Dendritic cell treated with granulocyte-macrophage colony-stimulating factor and Interleukin-4, amounts not matched to agents 40 ng/mL and 50 ng/mL, for 4 days (primary cell): Measurements from ENCODE around the gene SPINK6.

Experiments
- H3K27ac Mint-ChIP-seq: one replicate; pipeline ENCODE4 v1.8.0; 2022; ENCODE audit warnings: mild to moderate bottlenecking, mixed read lengths
- H3K27me3 Mint-ChIP-seq: one replicate; pipeline ENCODE4 v1.8.0; 2022; ENCODE audit warnings: mild to moderate bottlenecking, mixed read lengths
- H3K36me3 Mint-ChIP-seq: one replicate; pipeline ENCODE4 v1.8.0; 2022; ENCODE audit warnings: low read depth, mixed read lengths
- H3K4me1 Mint-ChIP-seq: one replicate; pipeline ENCODE4 v1.8.0; 2022; ENCODE audit warnings: low read depth, mixed read lengths
- H3K4me3 Mint-ChIP-seq: one replicate; pipeline ENCODE4 v1.8.0; 2022; ENCODE audit warnings: mild to moderate bottlenecking, moderate library complexity, mixed read lengths
- H3K9me3 Mint-ChIP-seq: one replicate; pipeline ENCODE4 v1.8.0; 2022; ENCODE audit warnings: mixed read lengths
- intact Hi-C: fragments of 100-400 bp; cut with micrococcal nuclease; formaldehyde crosslinking; loops from one replicate; pipeline ENCODE4 v1.15.0; 2022

The SPINK6 gene, protein sequence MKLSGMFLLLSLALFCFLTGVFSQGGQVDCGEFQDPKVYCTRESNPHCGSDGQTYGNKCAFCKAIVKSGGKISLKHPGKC

DNA sequence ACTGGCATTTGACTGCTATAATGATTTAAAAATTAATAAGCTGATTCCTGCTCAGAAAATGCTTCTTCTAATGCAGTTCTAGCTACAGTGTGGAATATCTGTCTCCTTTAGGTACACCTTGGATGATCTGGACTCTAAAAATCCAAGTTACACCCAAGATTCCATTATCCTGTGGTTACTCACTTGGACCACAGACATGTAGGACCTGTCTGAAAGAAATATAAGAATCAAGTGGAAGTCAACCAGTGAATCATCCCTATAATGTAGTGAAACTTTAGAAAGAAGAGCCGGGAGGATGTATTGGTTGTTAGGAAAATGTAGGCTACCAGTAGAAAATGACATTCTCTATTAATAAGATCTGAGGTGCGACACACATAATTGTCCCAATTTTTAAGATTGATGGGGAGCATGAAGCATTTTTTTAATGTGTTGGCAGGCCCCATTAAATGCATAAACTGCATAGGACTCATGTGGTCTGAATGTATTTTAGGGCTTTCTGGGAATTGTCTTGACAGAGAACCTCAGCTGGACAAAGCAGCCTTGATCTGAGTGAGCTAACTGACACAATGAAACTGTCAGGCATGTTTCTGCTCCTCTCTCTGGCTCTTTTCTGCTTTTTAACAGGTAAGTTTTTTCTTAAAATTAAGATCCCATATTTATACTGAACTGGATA lies at the start of gene SPINK6:
SPINK6 (plus strand) TSS at position 512 of the 673 bp plus-strand sequence; CDS start at position 567, 55 bp downstream.
- no peaks in the 10 kb centered on the region for H3K27me3 Mint-ChIP-seq
- H3K36me3 Mint-ChIP-seq = no peaks in the 10 kb centered on the region
- no peak within 1 kb of the TSS for H3K27ac Mint-ChIP-seq
- H3K4me3 Mint-ChIP-seq = no peak within 1 kb of the TSS
- peaks cover 18% of the 10 kb centered on the region for H3K4me1 Mint-ChIP-seq
- no peaks in the 10 kb centered on the region for H3K9me3 Mint-ChIP-seq
- intact Hi-C loops = no loop called here

GRCh38 chr5:148156609-148157008 lies 46.2 kb upstream of the SPINK6 start:
- Mint-ChIP-seq H3K9me3 (no peaks in the 10 kb centered on the region), H3K27ac (no peak overlapping the region), H3K4me3 (no peak overlapping the region), H3K27me3 (peaks cover 4% of the 10 kb centered on the region), H3K36me3 (no peaks in the 10 kb centered on the region), H3K4me1 (no peaks in the 10 kb centered on the region)
- intact Hi-C loops = no loop called here

DNA sequence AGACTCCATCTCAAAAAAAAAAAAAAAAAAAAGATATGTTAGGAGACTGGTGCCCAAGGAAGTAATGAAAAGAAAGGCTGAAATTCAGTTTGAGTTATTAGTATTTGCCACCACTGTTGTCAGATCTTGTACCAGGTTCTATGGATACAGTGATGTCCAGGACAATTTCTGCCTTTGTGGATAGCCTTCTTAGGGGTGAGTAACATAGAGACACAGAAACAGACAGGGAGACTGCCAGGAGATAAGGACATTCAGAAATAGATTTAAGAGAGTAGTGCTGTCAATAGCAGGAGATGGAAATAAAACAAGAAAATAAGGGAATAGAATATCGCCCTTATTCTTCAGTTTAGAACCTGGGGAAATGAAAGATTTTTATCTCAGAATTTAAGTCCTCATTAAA lies 40.8 kb upstream of the SPINK6 start:
- H3K4me3 Mint-ChIP-seq = no peak overlapping the region
- no peaks in the 10 kb centered on the region for H3K36me3 Mint-ChIP-seq
- H3K9me3 Mint-ChIP-seq = no peaks in the 10 kb centered on the region

GRCh38 chr5:148163345-148163744 lies 39.5 kb upstream of the SPINK6 start:
- no peaks in the 10 kb centered on the region for H3K4me1 Mint-ChIP-seq
- intact Hi-C loops = no loop called here
- H3K9me3 Mint-ChIP-seq = no peaks in the 10 kb centered on the region
- no peak overlapping the region for H3K4me3 Mint-ChIP-seq
- H3K27me3 Mint-ChIP-seq = no peaks in the 10 kb centered on the region
- H3K36me3 Mint-ChIP-seq = no peaks in the 10 kb centered on the region
- H3K27ac Mint-ChIP-seq = no peak overlapping the region

More for the DNA sequence above, 40.8 kb upstream of the SPINK6 start:
- peaks cover 1% of the 10 kb centered on the region for H3K27me3 Mint-ChIP-seq
- no peaks in the 10 kb centered on the region for H3K4me1 Mint-ChIP-seq
- intact Hi-C loops = no loop called here
- no peak overlapping the region for H3K27ac Mint-ChIP-seq

GRCh38 chr5:148166550-148167283 lies 36.1 kb upstream of the SPINK6 start:
- Mint-ChIP-seq H3K4me1 (no peaks in the 10 kb centered on the region), H3K4me3 (no peak overlapping the region), H3K27ac (no peak overlapping the region), H3K36me3 (no peaks in the 10 kb centered on the region), H3K9me3 (no peaks in the 10 kb centered on the region), H3K27me3 (no peaks in the 10 kb centered on the region)
- intact Hi-C loops = no loop called here

DNA sequence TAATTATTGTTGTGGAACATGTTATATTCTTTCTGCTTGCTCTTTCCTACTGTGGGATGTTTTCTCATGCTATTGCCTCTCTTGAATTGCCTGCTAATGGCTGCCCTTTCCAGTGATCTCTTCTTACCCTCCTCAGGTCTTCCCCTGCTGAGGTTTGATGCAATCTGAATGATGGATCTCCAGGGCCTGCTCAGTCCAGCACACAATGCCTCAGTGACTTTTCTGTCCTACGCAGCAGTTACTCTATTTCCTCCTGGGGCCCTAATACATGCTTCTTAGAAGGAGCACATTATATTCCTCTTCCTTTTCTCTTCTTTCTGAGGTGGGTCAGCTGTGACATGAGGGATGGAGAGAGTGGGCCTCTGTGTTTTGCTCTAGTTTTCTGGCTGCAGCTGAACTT lies 34.6 kb upstream of the SPINK6 start, which contains the start of gene SPINK14:
SPINK14 (plus strand) TSS at position 301 of the 400 bp plus-strand sequence. CDS start 1,187 bp downstream, outside the sequence.
- no peak within 1 kb of the TSS for H3K4me3 Mint-ChIP-seq
- no peaks in the 10 kb centered on the region for H3K36me3 Mint-ChIP-seq
- intact Hi-C loops = no loop called here
- no peaks in the 10 kb centered on the region for H3K4me1 Mint-ChIP-seq
- H3K27ac Mint-ChIP-seq = no peak within 1 kb of the TSS
- H3K9me3 Mint-ChIP-seq = no peaks in the 10 kb centered on the region
- peaks cover 2% of the 10 kb centered on the region for H3K27me3 Mint-ChIP-seq

DNA sequence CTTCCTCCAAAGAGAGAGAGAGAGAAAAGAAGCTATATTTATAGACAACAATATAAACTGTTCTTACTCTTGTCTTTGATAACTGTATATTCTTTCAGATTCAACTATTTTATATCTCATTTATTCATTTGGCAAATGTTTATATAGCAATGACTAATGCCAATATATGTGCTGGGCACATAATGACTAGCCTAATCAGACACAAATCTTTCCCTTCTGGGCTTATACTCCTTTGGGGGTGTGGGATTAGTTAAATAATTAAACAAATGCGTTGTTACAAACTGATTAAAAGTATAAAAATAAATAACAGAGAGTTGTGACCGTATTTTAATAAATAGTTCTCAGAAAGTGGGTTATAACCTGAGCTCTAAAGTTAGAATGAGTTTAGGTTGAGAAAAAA lies 30.5 kb upstream of the SPINK6 start:
- H3K4me3 Mint-ChIP-seq = no peak overlapping the region
- peaks cover 8% of the 10 kb centered on the region for H3K4me1 Mint-ChIP-seq
- H3K27ac Mint-ChIP-seq = no peak overlapping the region
- H3K36me3 Mint-ChIP-seq = no peaks in the 10 kb centered on the region
- no peaks in the 10 kb centered on the region for H3K9me3 Mint-ChIP-seq
- H3K27me3 Mint-ChIP-seq = peaks cover 7% of the 10 kb centered on the region
- intact Hi-C loops = no loop called here

DNA sequence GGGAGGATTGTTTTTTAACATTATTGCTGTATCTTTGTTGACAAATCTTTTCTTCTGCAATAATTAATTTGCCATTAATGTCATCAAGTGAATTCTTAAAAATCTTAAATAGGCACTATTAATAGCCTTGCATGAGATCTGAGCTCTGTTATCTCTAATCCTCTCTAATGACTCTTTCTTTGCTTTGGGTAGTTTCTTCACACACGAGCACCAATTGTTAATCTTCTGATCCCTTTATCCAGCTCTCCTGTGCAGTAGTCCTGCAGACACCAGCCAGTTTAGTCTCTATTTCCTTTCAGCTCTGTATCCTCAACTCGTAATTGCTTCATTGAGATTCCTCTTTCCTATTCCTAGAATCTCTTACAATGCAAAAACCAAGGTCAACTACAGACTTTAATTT lies 26.4 kb upstream of the SPINK6 start:
- Mint-ChIP-seq H3K4me3 (no peak overlapping the region), H3K36me3 (no peaks in the 10 kb centered on the region), H3K27ac (no peak overlapping the region), H3K9me3 (no peaks in the 10 kb centered on the region), H3K4me1 (peaks cover 24% of the 10 kb centered on the region), H3K27me3 (peaks cover 8% of the 10 kb centered on the region)
- intact Hi-C loops = no loop called here

DNA sequence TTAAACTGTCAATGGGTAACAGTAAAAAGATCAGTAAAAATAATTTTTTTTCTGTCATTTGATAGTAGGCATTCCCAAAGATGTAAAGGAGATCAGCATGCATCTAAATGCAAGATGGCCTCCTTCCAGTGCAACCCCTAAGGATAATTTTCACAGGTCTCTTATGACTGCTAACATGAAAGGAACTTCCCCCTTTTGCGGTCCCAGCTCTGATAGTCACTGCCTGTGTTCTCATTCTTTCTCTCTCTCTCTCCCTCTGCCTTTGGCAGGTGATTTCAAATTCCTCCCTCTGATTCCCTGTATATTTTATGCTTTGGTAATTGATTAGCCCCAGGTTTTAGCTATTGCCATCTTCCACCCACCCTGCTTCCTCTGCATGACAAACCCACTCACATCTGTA lies 25.6 kb upstream of the SPINK6 start:
- Mint-ChIP-seq H3K27ac (no peak overlapping the region), H3K36me3 (no peaks in the 10 kb centered on the region), H3K27me3 (peaks cover 6% of the 10 kb centered on the region), H3K4me1 (peaks cover 24% of the 10 kb centered on the region), H3K9me3 (no peaks in the 10 kb centered on the region), H3K4me3 (no peak overlapping the region)
- intact Hi-C loops = no loop called here

- intact Hi-C loops = loop anchor here (1.0 to 2.0 kb wide), 3 partner anchors 195 to 551 kb away; no protein-coding TSS in a partner anchor
- H3K4me3 Mint-ChIP-seq = no peak overlapping the region
- no peaks in the 10 kb centered on the region for H3K9me3 Mint-ChIP-seq
- H3K36me3 Mint-ChIP-seq = no peaks in the 10 kb centered on the region
- peaks cover 24% of the 10 kb centered on the region for H3K4me1 Mint-ChIP-seq
- peaks cover 6% of the 10 kb centered on the region for H3K27me3 Mint-ChIP-seq
- no peak overlapping the region for H3K27ac Mint-ChIP-seq
Measured at GRCh38 chr5:148179234-148179824, 23.5 kb upstream of the SPINK6 start.

- Mint-ChIP-seq H3K27me3 (no peaks in the 10 kb centered on the region), H3K4me1 (peaks cover 6% of the 10 kb centered on the region), H3K9me3 (no peaks in the 10 kb centered on the region), H3K4me3 (no peak overlapping the region), H3K36me3 (no peaks in the 10 kb centered on the region), H3K27ac (peak overlapping the region; percentile 50)
- intact Hi-C loops = no loop called here
Measured at GRCh38 chr5:148186248-148187003, 16.4 kb upstream of the SPINK6 start.

GRCh38 chr5:148191010-148191409 lies 11.8 kb upstream of the SPINK6 start:
- Mint-ChIP-seq H3K27ac (no peak overlapping the region), H3K27me3 (no peaks in the 10 kb centered on the region), H3K9me3 (no peaks in the 10 kb centered on the region), H3K36me3 (no peaks in the 10 kb centered on the region), H3K4me1 (peaks cover 13% of the 10 kb centered on the region), H3K4me3 (no peak overlapping the region)
- intact Hi-C loops = no loop called here

DNA sequence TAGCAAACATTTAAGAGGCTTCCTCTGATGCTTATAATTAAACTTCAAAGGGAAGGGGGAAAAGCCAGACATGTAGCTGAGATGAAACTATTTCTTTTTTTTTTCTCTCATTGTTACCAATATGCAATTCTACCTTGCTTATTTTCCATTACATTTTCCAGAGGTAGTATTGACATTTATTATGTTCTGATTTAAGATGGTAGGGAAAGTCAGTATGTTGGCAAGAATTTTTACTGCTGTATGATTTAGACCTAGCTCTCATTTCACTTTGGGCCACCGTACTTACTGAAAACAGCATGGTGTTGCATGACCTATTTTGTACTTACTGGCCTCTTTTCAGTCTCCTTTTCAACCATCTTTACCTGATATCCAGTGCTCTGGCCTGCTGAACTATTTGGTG lies 9.6 kb upstream of the SPINK6 start:
- Mint-ChIP-seq H3K36me3 (no peaks in the 10 kb centered on the region), H3K4me1 (peaks cover 7% of the 10 kb centered on the region), H3K27ac (no peak overlapping the region), H3K27me3 (no peaks in the 10 kb centered on the region), H3K4me3 (no peak overlapping the region), H3K9me3 (no peaks in the 10 kb centered on the region)
- intact Hi-C loops = no loop called here
